Measurements from ENCODE around the gene GZMH. TPM values are rescaled to one million over a fixed set of nuclear protein-coding genes. Genes with fewer than 3 reads are reported as not detected.

Gene GZMH
- total RNA-seq, 1 experiment from 2014 or later, result not detected

- no peaks in the 10 kb centered on the region for H3K4me1 ChIP-seq (ENCODE audit: control insufficient read depth, insufficient read depth, low read length)
- BruUV-seq (replicated peaks), result no TSS peak
- POLR2A ChIA-PET, result no interaction called here
- H3K4me3 ChIP-seq (ENCODE audit: low read depth in 2 of 2, low read length in 2 of 2), result no peak overlapping the region
- intact Hi-C loops (cut with micrococcal nuclease; ENCODE audit: unreplicated experiment), result no loop called here
- in situ Hi-C loops (cut with HindIII; ENCODE audit: low pct_unique_long_range_greater_than_20kb, low sequenced_read_pairs), result no loop called here
- H3K36me3 ChIP-seq (ENCODE audit: control insufficient read depth, insufficient read depth, low read length), result no peaks in the 10 kb centered on the region
- TF ChIP-seq CTCF (IDR thresholded peaks at IDR 0.05) (no peak), REST (IDR thresholded peaks at IDR 0.05; ENCODE audit: insufficient read depth in 1 of 2, low read depth in 2 of 2, low read length in 1 of 2) (no peak), TCF7L2 (IDR thresholded peaks at IDR 0.05; ENCODE audit: low read depth, low read length) (no peak), POLR2AphosphoS5 (IDR thresholded peaks at IDR 0.05; ENCODE audit: low read depth, low read length) (no peak), SIN3A (IDR thresholded peaks at IDR 0.05; ENCODE audit: borderline replicate concordance, insufficient read depth, low read depth, low read length) (no peak)
- DNase-seq (ENCODE audit: low read depth, low spot score), result no peak
- CTCF ChIA-PET, result no interaction called here
- H3K27ac ChIP-seq (ENCODE audit: low read length), result no peak overlapping the region
- H3K9me3 ChIP-seq (ENCODE audit: control insufficient read depth, insufficient read depth, low read depth, low read length), result no peaks in the 10 kb centered on the region
- no peaks in the 10 kb centered on the region for H3K27me3 ChIP-seq (ENCODE audit: control insufficient read depth, insufficient read depth, low read length)
- no peak for ATAC-seq
These were observed 23.9 kb upstream of the GZMH start for GRCh38 chr14:24633353-24633752.

- BruUV-seq (replicated peaks), result no TSS peak
- ChIA-PET POLR2A (no interaction called here), CTCF (no interaction called here)
- Histone ChIP-seq H3K9me3 (ENCODE audit: control insufficient read depth, insufficient read depth, low read depth, low read length) (no peaks in the 10 kb centered on the region), H3K4me1 (ENCODE audit: control insufficient read depth, insufficient read depth, low read length) (no peaks in the 10 kb centered on the region), H3K36me3 (ENCODE audit: control insufficient read depth, insufficient read depth, low read length) (no peaks in the 10 kb centered on the region), H3K4me3 (ENCODE audit: low read depth in 2 of 2, low read length in 2 of 2) (no peak overlapping the region), H3K27me3 (ENCODE audit: control insufficient read depth, insufficient read depth, low read length) (no peaks in the 10 kb centered on the region), H3K27ac (ENCODE audit: low read length) (no peak overlapping the region)
- DNase-seq (ENCODE audit: low read depth, low spot score), result no peak
- TF ChIP-seq TCF7L2 (IDR thresholded peaks at IDR 0.05; ENCODE audit: low read depth, low read length) (no peak), CTCF (IDR thresholded peaks at IDR 0.05) (no peak), SIN3A (IDR thresholded peaks at IDR 0.05; ENCODE audit: borderline replicate concordance, insufficient read depth, low read depth, low read length) (no peak), REST (IDR thresholded peaks at IDR 0.05; ENCODE audit: insufficient read depth in 1 of 2, low read depth in 2 of 2, low read length in 1 of 2) (no peak), POLR2AphosphoS5 (IDR thresholded peaks at IDR 0.05; ENCODE audit: low read depth, low read length) (no peak)
- ATAC-seq, result no peak
- in situ Hi-C loops (cut with HindIII; ENCODE audit: low pct_unique_long_range_greater_than_20kb, low sequenced_read_pairs) (no loop called here), intact Hi-C loops (cut with micrococcal nuclease; ENCODE audit: unreplicated experiment) (no loop called here)
These were observed 23.3 kb upstream of the GZMH start for GRCh38 chr14:24632761-24633160.

Measured in Panc1 (cell line).